ENCODE results near the gene PNKP. TPM values are rescaled to one million over a fixed set of nuclear protein-coding genes. Genes with fewer than 3 reads are reported as not detected.
"Not testable (repeated sequence)": the region's sequence is repeated elsewhere in the genome, so short reads cannot be mapped to it uniquely, and the experiment has no call there.

Gene PNKP
- total RNA-seq, 2 experiments from 2014 or later, result 130 to 133 TPM

DNA sequence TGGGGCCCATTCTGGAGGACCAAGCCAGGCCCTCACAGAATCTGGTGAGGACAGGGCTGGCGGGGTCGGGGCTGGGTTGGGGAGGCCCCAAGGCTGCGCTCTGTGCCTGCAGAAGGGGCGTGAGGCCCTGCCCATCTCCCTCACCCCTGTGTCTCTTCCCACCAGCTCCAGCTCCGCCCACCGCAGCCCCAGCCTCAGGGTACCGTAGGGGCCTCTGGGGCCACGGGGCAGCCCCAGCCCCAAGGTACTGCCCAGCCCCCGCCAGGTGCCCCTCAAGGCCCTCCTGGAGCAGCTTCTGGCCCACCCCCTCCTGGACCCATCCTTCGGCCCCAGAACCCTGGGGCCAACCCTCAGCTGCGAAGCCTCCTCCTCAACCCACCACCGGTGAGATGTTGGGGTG, 31.8 kb downstream of the PNKP start:
- CTCF ChIA-PET, result no interaction called here
- Mint-ChIP-seq H3K4me1 (peaks cover 20% of the 10 kb centered on the region), H3K27me3 (no peaks in the 10 kb centered on the region), H3K4me3 (no peak overlapping the region), H3K36me3 (peaks cover 42% of the 10 kb centered on the region), H3K27ac (no peak overlapping the region), H3K9me3 (ENCODE audit: low read depth) (no peaks in the 10 kb centered on the region)
- DNase-seq, result no peak
- ATAC-seq, result peak; percentile 9

DNA sequence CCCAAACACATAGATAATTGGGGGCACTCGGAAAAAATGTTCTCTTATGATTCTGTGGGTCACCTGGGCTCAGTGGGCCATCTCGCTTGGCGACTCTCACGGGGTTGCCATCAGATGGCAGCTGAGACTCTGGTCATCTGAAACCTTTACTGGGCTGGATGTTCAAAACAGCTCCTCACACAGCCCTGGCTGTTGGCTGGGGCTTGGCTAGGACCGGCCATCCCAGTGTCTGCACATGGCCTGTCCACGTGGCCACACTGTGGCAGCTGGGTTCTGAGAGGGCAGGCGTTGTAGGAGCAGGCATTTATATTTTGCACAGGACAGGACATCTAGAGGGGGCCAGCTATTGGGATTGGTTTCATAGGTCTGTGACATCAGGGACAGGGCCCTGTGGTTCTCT, 33.8 kb downstream of the PNKP start:
- Mint-ChIP-seq H3K4me3 (no peak overlapping the region), H3K9me3 (ENCODE audit: low read depth) (no peaks in the 10 kb centered on the region), H3K27me3 (no peaks in the 10 kb centered on the region), H3K27ac (no peak overlapping the region), H3K36me3 (peaks cover 32% of the 10 kb centered on the region), H3K4me1 (peaks cover 24% of the 10 kb centered on the region)
- DNase-seq (no peak), ATAC-seq (no peak)
- CTCF ChIA-PET, result interaction anchor here (0.9 kb wide), 1 partner anchor 28 kb away, joined by 3 read pairs; no protein-coding TSS in a partner anchor

DNA sequence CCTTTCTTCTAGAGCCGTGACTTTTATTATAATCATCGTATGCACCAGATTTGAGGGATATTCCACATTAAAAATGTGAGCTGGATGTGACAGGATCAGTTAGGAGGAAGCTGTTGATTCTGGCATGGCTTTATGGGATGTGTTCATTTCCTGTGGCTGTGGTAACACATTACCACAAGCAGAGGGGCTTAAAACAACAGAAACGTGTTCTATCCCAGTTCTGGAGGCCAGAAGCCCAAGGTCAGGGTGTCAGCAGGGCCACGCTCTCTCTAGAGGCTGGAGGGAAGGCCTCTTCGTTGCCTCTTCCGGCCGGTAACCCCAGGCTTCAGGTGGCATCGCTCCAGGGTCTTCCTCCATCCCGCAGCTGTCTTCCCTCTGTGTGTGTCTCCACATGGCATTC, 34.8 kb downstream of the PNKP start:
- CTCF ChIA-PET, result interaction anchor here (0.8 to 0.9 kb wide), 2 partner anchors 27 to 114 kb away, joined by 3 read pairs; no protein-coding TSS in a partner anchor

DNA sequence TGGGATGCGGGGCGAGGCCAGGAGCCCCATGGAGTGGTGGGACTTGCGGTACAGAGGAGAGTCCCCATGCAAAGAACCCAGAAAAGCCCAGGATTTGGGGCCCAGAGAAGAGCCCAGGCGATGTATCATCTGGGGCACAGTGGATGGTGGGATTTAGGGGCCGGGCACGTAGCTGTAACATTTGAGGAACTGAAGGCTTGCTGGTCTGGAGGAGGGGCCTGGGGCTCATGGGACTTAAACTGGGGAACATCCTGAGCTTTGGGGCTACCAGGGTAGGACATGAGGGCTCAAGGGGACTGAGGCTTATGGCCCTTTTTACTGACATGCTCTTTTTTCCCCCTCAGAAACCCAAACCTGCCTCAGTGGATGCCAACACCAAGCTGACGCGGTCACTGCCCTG, 35.8 kb downstream of the PNKP start:
- CTCF ChIA-PET, result no interaction called here
- H3K27me3 Mint-ChIP-seq, result no peaks in the 10 kb centered on the region
- DNase-seq, result no peak
- H3K4me1 Mint-ChIP-seq, result peaks cover 24% of the 10 kb centered on the region
- H3K9me3 Mint-ChIP-seq (ENCODE audit: low read depth), result no peaks in the 10 kb centered on the region
- no peak overlapping the region for H3K27ac Mint-ChIP-seq
- peaks cover 21% of the 10 kb centered on the region for H3K36me3 Mint-ChIP-seq
- ATAC-seq, result no peak
- no peak overlapping the region for H3K4me3 Mint-ChIP-seq

More for the DNA sequence above, 34.8 kb downstream of the PNKP start:
- peaks cover 24% of the 10 kb centered on the region for H3K4me1 Mint-ChIP-seq
- ATAC-seq (no peak), DNase-seq (no peak)
- no peaks in the 10 kb centered on the region for H3K9me3 Mint-ChIP-seq (ENCODE audit: low read depth)
- peak overlapping the region; percentile 9 for H3K27ac Mint-ChIP-seq
- H3K4me3 Mint-ChIP-seq, result no peak overlapping the region
- H3K36me3 Mint-ChIP-seq, result peaks cover 27% of the 10 kb centered on the region
- H3K27me3 Mint-ChIP-seq, result no peaks in the 10 kb centered on the region

DNA sequence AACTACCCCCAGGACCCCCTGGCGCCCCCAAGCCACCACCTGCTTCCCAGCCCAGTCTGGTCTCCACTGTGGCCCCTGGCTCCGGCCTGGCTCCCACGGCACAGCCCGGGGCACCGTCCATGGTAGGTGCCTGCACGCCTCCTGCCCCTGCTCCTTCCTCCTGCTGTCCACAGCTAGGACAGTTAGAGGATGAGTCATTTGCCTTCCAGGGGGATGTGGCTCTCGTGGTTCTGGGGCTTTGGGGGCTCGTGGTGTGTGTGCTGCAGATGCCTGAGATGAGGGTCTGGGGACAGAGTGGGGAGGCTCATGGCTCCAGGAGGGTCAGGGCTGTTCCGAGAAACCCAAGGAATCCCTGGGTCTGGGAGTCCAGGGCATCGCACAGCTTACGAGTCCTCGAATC, 36.6 kb downstream of the PNKP start:
- no peak overlapping the region for H3K4me3 Mint-ChIP-seq
- DNase-seq (no peak), ATAC-seq (no peak)
- no peaks in the 10 kb centered on the region for H3K9me3 Mint-ChIP-seq (ENCODE audit: low read depth)
- no peak overlapping the region for H3K27ac Mint-ChIP-seq
- CTCF ChIA-PET, result no interaction called here
- peaks cover 21% of the 10 kb centered on the region for H3K36me3 Mint-ChIP-seq
- H3K27me3 Mint-ChIP-seq, result no peaks in the 10 kb centered on the region
- H3K4me1 Mint-ChIP-seq, result peaks cover 24% of the 10 kb centered on the region

DNA sequence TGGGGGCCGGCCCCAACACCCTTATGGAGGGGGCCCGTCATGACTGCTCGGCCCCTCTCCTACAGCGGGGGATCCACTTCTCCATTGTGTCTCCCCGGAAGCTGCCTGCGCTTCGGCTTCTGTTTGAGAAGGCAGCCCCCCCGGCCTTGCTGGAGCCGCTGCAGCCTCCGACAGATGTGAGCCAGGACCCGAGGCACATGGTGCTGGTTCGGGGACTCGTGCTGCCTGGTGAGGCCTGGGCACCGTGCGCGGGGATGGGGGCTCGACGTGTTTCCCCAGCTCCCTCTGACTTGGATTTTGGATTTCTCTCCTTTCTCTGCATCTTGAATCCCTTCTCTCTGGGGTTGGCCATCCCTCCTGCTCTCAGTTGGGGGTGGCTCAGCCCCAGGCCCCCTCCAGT, 37.7 kb downstream of the PNKP start:
- Mint-ChIP-seq H3K27ac (no peak overlapping the region), H3K4me1 (peaks cover 24% of the 10 kb centered on the region), H3K4me3 (no peak overlapping the region), H3K27me3 (no peaks in the 10 kb centered on the region), H3K36me3 (peaks cover 16% of the 10 kb centered on the region), H3K9me3 (ENCODE audit: low read depth) (no peaks in the 10 kb centered on the region)
- CTCF ChIA-PET, result no interaction called here
- DNase-seq (no peak), ATAC-seq (no peak)

DNA sequence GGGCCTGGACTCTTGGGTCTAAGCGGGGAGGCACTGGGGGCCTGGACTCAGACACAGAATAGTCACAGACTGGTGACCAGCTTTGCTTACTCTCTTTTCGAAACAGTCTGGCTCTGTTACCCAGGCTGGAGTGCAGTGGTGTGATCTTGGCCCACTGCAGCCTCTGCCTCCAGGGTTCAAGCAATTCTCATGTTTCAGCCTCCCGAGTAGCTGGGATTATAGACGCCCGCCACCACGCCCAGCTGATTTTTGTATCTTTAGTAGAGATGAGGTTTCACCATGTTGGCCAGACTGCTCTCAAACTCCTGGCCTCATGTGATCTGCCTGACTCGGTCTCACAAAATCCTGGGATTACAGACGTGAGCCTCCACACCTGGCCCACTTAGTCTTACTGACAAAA, 38.2 kb downstream of the PNKP start:
- H3K4me3 Mint-ChIP-seq, result no peak overlapping the region
- ATAC-seq (no peak), DNase-seq (no peak)
- peaks cover 15% of the 10 kb centered on the region for H3K36me3 Mint-ChIP-seq
- H3K4me1 Mint-ChIP-seq, result peaks cover 24% of the 10 kb centered on the region
- CTCF ChIA-PET, result no interaction called here
- H3K27ac Mint-ChIP-seq, result no peak overlapping the region
- no peaks in the 10 kb centered on the region for H3K9me3 Mint-ChIP-seq (ENCODE audit: low read depth)
- no peaks in the 10 kb centered on the region for H3K27me3 Mint-ChIP-seq

DNA sequence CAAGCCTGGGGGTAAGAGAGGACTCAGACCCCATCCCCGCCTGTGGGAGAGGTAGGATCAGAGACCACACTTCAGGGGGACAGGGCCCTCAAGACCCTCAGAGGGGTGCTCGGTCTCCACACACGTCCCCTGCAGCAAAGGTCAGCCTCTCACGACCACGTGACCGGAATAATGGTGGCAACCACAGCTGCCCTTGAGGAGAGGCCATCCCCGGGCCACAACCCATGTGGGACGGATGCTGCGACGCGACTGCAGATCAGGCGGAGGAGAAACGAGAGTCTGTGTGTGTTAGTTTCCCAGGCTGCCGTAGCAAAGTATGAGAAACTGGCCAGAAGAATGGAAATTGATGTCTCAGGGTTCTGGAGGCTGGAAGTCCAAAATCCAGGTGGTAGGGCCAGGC, 40.3 kb downstream of the PNKP start:
- Mint-ChIP-seq H3K4me1 (peaks cover 14% of the 10 kb centered on the region), H3K9me3 (ENCODE audit: low read depth) (no peaks in the 10 kb centered on the region), H3K27ac (no peak overlapping the region), H3K4me3 (no peak overlapping the region), H3K36me3 (peaks cover 12% of the 10 kb centered on the region), H3K27me3 (no peaks in the 10 kb centered on the region)
- ATAC-seq, result no peak
- CTCF ChIA-PET, result no interaction called here
- no peak for DNase-seq

DNA sequence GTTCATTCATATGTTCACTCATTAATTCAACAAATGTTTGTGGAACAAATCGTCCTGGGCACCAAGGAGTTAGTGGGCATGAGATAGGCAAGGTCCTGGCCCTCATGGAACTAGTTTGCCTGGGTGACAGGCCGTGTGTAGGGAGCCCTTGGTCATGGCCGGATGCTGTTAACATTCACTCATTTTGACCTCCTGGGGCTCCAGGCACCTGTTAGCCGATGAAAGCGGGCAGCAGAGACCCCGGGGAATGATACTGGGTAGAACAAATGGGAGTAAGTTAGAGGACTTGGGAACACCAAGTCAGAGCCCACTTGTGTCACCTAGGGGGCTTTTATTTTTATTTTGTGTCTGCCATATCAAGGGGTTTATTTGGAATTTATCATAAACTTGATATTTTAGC, 42.7 kb downstream of the PNKP start:
- Mint-ChIP-seq H3K27me3 (no peaks in the 10 kb centered on the region), H3K27ac (no peak overlapping the region), H3K36me3 (peaks cover 8% of the 10 kb centered on the region), H3K9me3 (ENCODE audit: low read depth) (no peaks in the 10 kb centered on the region), H3K4me1 (peaks cover 4% of the 10 kb centered on the region), H3K4me3 (no peak overlapping the region)
- CTCF ChIA-PET, result no interaction called here
- no peak for DNase-seq
- no peak for ATAC-seq

DNA sequence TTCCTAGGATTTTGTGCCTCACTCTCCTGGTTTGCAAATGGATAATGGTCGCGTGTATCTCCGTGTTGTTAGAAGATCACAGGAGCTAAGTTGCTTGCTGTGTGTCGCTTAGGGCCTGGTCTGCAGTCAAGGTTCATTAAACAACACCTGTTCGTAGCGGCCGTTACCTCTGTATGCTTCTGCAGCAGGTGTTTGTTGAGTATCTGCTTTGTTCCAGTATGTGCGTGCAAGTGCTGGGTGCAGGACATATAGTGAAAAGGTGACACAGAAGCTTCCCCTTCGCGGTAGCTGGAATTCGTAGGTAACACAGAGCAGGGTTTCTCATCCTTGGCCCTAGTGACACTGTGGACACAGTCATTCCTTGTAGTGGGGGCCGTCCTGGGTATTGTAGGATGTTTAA, 43.9 kb downstream of the PNKP start:
- Mint-ChIP-seq H3K27ac (no peak overlapping the region), H3K9me3 (ENCODE audit: low read depth) (no peaks in the 10 kb centered on the region), H3K27me3 (no peaks in the 10 kb centered on the region), H3K36me3 (peaks cover 8% of the 10 kb centered on the region), H3K4me1 (peaks cover 14% of the 10 kb centered on the region), H3K4me3 (no peak overlapping the region)
- CTCF ChIA-PET, result no interaction called here
- DNase-seq (no peak), ATAC-seq (no peak)

DNA sequence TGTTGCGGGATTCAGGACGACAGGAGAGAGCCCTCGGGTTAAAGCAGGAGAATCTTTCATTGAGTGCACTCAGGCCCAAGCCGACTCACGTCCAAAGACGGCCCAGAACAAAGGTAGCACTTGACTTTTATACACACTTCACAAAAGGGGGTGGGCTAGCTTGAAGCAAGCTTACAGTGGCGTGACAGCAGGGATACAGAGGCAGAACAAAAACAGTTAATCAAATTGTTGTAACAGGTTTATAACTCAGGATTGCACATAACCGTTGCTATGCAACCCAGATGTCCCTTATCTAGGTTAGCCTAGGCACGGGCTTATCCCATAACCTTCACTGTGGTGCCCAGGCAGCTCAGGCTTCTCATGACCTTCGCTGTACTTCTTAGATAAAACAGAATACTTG, 47.3 kb downstream of the PNKP start:
- ATAC-seq (no peak), DNase-seq (no peak)
- peaks cover 10% of the 10 kb centered on the region for H3K36me3 Mint-ChIP-seq
- no peak overlapping the region for H3K27ac Mint-ChIP-seq
- no peaks in the 10 kb centered on the region for H3K27me3 Mint-ChIP-seq
- no peaks in the 10 kb centered on the region for H3K9me3 Mint-ChIP-seq (ENCODE audit: low read depth)
- CTCF ChIA-PET, result interaction anchor here (2.9 kb wide), 1 partner anchor 28 kb away, joined by 13 read pairs; no protein-coding TSS in a partner anchor
- peak overlapping the region; percentile 4 for H3K4me3 Mint-ChIP-seq
- H3K4me1 Mint-ChIP-seq, result peaks cover 20% of the 10 kb centered on the region

DNA sequence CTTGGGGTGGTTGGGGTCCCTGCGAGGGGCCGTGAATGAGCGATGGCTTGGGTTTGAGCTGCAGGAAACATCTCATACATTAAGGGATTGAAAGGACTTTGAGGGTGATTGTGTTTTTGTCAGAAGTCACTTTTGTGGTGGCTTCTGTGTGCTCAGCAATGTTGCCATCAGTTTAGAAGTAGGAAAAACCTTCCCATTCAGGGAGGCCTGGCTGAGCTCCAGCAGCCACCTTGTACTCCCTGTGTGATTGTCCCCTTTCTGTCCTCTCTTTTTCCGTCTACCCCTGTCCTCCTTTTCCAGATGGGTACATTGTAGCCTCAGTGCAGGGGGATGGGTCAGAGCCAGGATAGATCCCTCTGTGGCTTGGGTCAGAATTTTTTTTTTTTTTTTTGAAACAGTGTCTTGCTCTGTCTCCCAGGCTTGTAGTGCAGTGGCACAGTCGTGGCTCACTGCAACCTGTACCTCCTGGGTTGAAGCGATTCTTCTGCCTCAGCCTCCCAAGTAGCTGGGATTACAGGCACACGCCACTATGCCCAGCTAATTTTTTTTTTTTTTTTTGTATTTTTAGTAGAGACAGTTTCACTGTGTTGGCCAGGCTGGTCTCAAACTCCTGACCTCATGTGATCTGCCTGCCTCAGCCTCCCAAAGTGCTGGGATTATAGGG, 47.8 kb downstream of the PNKP start:
- peak overlapping the region; percentile 99 for H3K27ac Mint-ChIP-seq
- peaks cover 22% of the 10 kb centered on the region for H3K4me1 Mint-ChIP-seq
- H3K27me3 Mint-ChIP-seq; ATAC-seq; H3K36me3 Mint-ChIP-seq; H3K9me3 Mint-ChIP-seq (ENCODE audit: low read depth); DNase-seq: not testable (repeated sequence)
- H3K4me3 Mint-ChIP-seq, result peak overlapping the region; percentile 90
- CTCF ChIA-PET, result interaction anchor here (0.8 to 2.9 kb wide), 2 partner anchors 10 to 28 kb away, joined by 3 to 13 read pairs; no protein-coding TSS in a partner anchor

DNA sequence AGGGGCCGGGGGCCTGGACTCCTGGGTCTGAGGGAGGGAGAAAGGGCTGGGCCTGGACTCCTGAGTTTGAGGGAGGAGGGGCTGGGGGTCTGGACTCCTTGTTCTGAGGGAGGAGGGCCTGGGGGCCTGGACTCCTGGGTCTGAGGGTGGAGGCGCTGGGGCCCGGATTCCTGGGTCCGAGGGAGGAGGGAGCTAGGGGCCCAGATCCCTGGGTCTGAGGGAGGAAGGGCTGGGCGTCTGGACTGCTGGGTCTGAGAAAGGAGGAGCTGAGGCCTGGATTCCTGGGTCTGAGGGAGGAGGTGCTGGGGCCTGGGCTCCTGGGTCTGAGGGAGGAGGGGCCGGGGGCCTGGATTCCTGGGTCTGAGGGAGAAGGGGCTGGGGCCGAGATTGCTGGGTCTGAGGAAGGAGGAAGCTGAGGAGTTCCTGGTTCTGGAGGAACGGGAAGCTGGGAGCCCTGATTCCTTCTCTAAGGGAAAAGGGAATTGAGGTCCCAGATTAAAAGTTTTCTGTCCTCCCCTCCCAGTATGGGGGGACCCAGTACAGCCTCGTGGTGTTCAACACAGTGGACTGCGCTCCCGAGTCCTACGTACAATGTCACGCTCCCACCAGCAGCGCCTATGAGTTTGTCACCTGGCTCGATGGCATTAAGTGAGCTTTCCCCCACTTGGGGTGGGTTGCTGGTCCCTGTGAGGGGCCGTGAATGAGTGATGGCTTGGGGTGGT, 48.6 kb downstream of the PNKP start:
- no peak for ATAC-seq
- Mint-ChIP-seq H3K36me3 (peaks cover 10% of the 10 kb centered on the region), H3K4me3 (peak overlapping the region; percentile 90), H3K4me1 (peaks cover 28% of the 10 kb centered on the region), H3K27me3 (no peaks in the 10 kb centered on the region), H3K27ac (peak overlapping the region; percentile 99), H3K9me3 (ENCODE audit: low read depth) (no peaks in the 10 kb centered on the region)
- CTCF ChIA-PET, result interaction anchor here (0.8 to 2.9 kb wide), 2 partner anchors 9 to 29 kb away, joined by 3 to 13 read pairs; no protein-coding TSS in a partner anchor
- no peak for DNase-seq

Data from activated CD8-positive, alpha-beta memory T cell treated with anti-CD3 and anti-CD28 coated beads, Interleukin-2, amount 10 ng/mL, durations not matched to agents 7 days and 5 days (primary cell).